H9 (cell line): Measurements from ENCODE around the gene GRID1. TPM values are rescaled to one million over a fixed set of nuclear protein-coding genes. Genes with fewer than 3 reads are reported as not detected.

Source experiments
- DNase-seq: peaks from one replicate; pipeline ENCODE4 v3.0.0-alpha.2; 2017
- H2AFZ ChIP-seq: one replicate; pipeline ENCODE4 v1.6.1; 2013; ENCODE audit warnings: mild to moderate bottlenecking, low read length, control low read depth, moderate library complexity
- H2AK5ac ChIP-seq: 2 replicates; pipeline ENCODE4 v1.6.1; 2013; ENCODE audit warnings: low read length, control low read depth, mixed read lengths; ENCODE audit not compliant: insufficient read length
- H2BK120ac ChIP-seq: one replicate; pipeline ENCODE4 v1.6.1; 2013; ENCODE audit warnings: low read depth, mild to moderate bottlenecking, low read length, control low read depth, inconsistent platforms; ENCODE audit not compliant: poor library complexity, severe bottlenecking
- H2BK12ac ChIP-seq: 2 replicates; pipeline ENCODE4 v1.6.1; 2013; ENCODE audit warnings: low read length, control low read depth, mixed read lengths, low read depth; ENCODE audit not compliant: insufficient read length
- H2BK15ac ChIP-seq: 2 replicates; pipeline ENCODE4 v1.6.1; 2013; ENCODE audit warnings: low read depth, low read length, control low read depth
- H2BK20ac ChIP-seq: one replicate; pipeline ENCODE4 v1.6.1; 2013; ENCODE audit warnings: low read depth, mild to moderate bottlenecking, low read length, control low read depth, inconsistent platforms; ENCODE audit not compliant: poor library complexity, severe bottlenecking
- H2BK5ac ChIP-seq: 2 replicates; pipeline ENCODE4 v1.6.1; 2013; ENCODE audit warnings: low read length, control low read depth, mixed read lengths; ENCODE audit not compliant: insufficient read length
- H3K14ac ChIP-seq: 2 replicates; pipeline ENCODE4 v1.6.1; 2013; ENCODE audit warnings: low read length, control low read depth; ENCODE audit not compliant: insufficient read depth
- H3K18ac ChIP-seq: 2 replicates; pipeline ENCODE4 v1.6.1; 2013; ENCODE audit warnings: low read depth, mild to moderate bottlenecking, mixed read lengths, low read length, control low read depth; ENCODE audit not compliant: insufficient read length
- H3K23ac ChIP-seq: 2 replicates; pipeline ENCODE4 v1.6.1; 2013; ENCODE audit warnings: low read length, control low read depth, mixed read lengths, low read depth; ENCODE audit not compliant: insufficient read length
- H3K23me2 ChIP-seq: 2 replicates; pipeline ENCODE4 v1.6.1; 2013; ENCODE audit warnings: low read depth, mild to moderate bottlenecking, mixed read lengths, low read length, control low read depth; ENCODE audit not compliant: insufficient read length, poor library complexity, severe bottlenecking
- H3K27ac ChIP-seq: 2 replicates; pipeline ENCODE4 v1.5.1; 2013; ENCODE audit warnings: low read length, control low read depth, mixed read lengths, low read depth; ENCODE audit not compliant: insufficient read length
- H3K27me3 ChIP-seq: 2 replicates; pipeline ENCODE4 v1.6.1; 2013; ENCODE audit warnings: low read length, control low read depth, inconsistent platforms; ENCODE audit not compliant: insufficient read depth
- H3K4ac ChIP-seq: 2 replicates; pipeline ENCODE4 v1.6.1; 2013; ENCODE audit warnings: low read depth, mild to moderate bottlenecking, control low read depth, inconsistent platforms, low read length, moderate library complexity
- H3K4me1 ChIP-seq: 2 replicates; pipeline ENCODE4 v1.6.1; 2013; ENCODE audit warnings: low read length, control low read depth, inconsistent platforms; ENCODE audit not compliant: insufficient read depth
- H3K4me2 ChIP-seq: 2 replicates; pipeline ENCODE4 v1.6.1; 2013; ENCODE audit warnings: low read length, control low read depth, mixed read lengths; ENCODE audit not compliant: insufficient read length, insufficient read depth
- H3K56ac ChIP-seq: 2 replicates; pipeline ENCODE4 v1.6.1; 2013; ENCODE audit warnings: low read depth, mild to moderate bottlenecking, mixed read lengths, low read length, control low read depth; ENCODE audit not compliant: insufficient read length
- H3K79me1 ChIP-seq: 2 replicates; pipeline ENCODE4 v1.6.1; 2013; ENCODE audit warnings: low read depth, mild to moderate bottlenecking, moderate library complexity, low read length, control low read depth, inconsistent platforms; ENCODE audit not compliant: insufficient read depth, poor library complexity, severe bottlenecking
- H3K79me2 ChIP-seq: 2 replicates; pipeline ENCODE4 v1.6.1; 2013; ENCODE audit warnings: low read length, control low read depth, inconsistent platforms; ENCODE audit not compliant: insufficient read depth
- H3K9ac ChIP-seq: 2 replicates; pipeline ENCODE4 v1.6.1; 2013; ENCODE audit warnings: low read length, control low read depth, mixed read lengths; ENCODE audit not compliant: insufficient read length; ENCODE audit errors: extremely low read depth
- H3K9me3 ChIP-seq: one replicate; pipeline ENCODE4 v1.6.1; 2013; ENCODE audit warnings: low read depth, low read length, inconsistent platforms; ENCODE audit not compliant: control insufficient read depth
- H3T11ph ChIP-seq: one replicate; pipeline ENCODE4 v1.6.1; 2013; ENCODE audit warnings: mild to moderate bottlenecking, low read length, control low read depth, inconsistent platforms
- H4K20me1 ChIP-seq: one replicate; pipeline ENCODE4 v1.6.1; 2013; ENCODE audit not compliant: control insufficient read depth, insufficient read length, insufficient read depth
- H4K5ac ChIP-seq: 2 replicates; pipeline ENCODE4 v1.6.1; 2013; ENCODE audit warnings: low read depth, mild to moderate bottlenecking, mixed read lengths, low read length, control low read depth; ENCODE audit not compliant: insufficient read length
- H4K8ac ChIP-seq: replicated peaks from 2 replicates; pipeline ENCODE4 v1.6.1; 2013; ENCODE audit warnings: low read length, control low read depth, mixed read lengths, low read depth; ENCODE audit not compliant: insufficient read length
- H4K91ac ChIP-seq: 2 replicates; pipeline ENCODE4 v1.6.1; 2013; ENCODE audit warnings: low read depth, mild to moderate bottlenecking, moderate library complexity, mixed read lengths, low read length, control low read depth; ENCODE audit not compliant: insufficient read length
- H3K27ac Mint-ChIP-seq, 3 experiments: 2 replicates in 2 of 3; 3 replicates in 1 of 3; pipeline ENCODE4 v1.8.0; 2020 to 2021; ENCODE audit warnings: mixed read lengths in 3 of 3, mild to moderate bottlenecking in 1 of 3, moderate library complexity in 1 of 3
- H3K27me3 Mint-ChIP-seq: 2 replicates; pipeline ENCODE4 v1.8.0; 2021; ENCODE audit warnings: low read depth, mild to moderate bottlenecking, moderate library complexity, mixed read lengths
- H3K36me3 Mint-ChIP-seq, 3 experiments: 2 replicates in 2 of 3; 3 replicates in 1 of 3; pipeline ENCODE4 v1.8.0; 2020 to 2021; ENCODE audit warnings: low read depth in 3 of 3, mixed read lengths in 3 of 3; ENCODE audit not compliant: insufficient read depth in 1 of 3
- H3K4me1 Mint-ChIP-seq, 2 experiments: 2 replicates each; pipeline ENCODE4 v1.8.0; 2020; ENCODE audit warnings: mixed read lengths in 2 of 2
- H3K4me3 Mint-ChIP-seq, 2 experiments: 2 replicates in 1 of 2; 3 replicates in 1 of 2; pipeline ENCODE4 v1.8.0; 2020 to 2021; ENCODE audit warnings: mild to moderate bottlenecking in 2 of 2, mixed read lengths in 2 of 2, moderate library complexity in 1 of 2
- H3K9me3 Mint-ChIP-seq, 2 experiments: 2 replicates in 1 of 2; 3 replicates in 1 of 2; pipeline ENCODE4 v1.8.0; 2020; ENCODE audit warnings: mild to moderate bottlenecking in 2 of 2, mixed read lengths in 2 of 2, moderate library complexity in 1 of 2
- CTCF ChIP-seq: fragments of 200-600 bp; sonication (generic); conservative IDR thresholded peaks from 3 replicates; pipeline ENCODE4 v1.8.0; 2021; ENCODE audit warnings: antibody characterized with exemption, mild to moderate bottlenecking
- WGBS: extraction: QIAGEN DNeasy Blood & Tissue Kit; methylation state at CpG from one replicate; pipeline ENCODE4 v1.1.7; 2013; ENCODE audit warnings: missing lambda C conversion rate, low lambda C conversion rate, mixed read lengths; ENCODE audit not compliant: insufficient read length; ENCODE audit errors: extremely low coverage; 5-methylcytosine and 5-hydroxymethylcytosine counted together
- total RNA-seq: library from RNA; stranded (reverse); gene quantifications from 2 replicates; pipeline ENCODE4 v1.2.1, GENCODE V29; 2021

GRID1 gene
- total RNA-seq, 1 experiment from 2014 or later, result 0.35 TPM

- H3K23me2 ChIP-seq, result no peaks in the 10 kb centered on the region
- Mint-ChIP-seq H3K27me3 (no peaks in the 10 kb centered on the region; the same call in 1 of the 2 replicates), H3K4me3 (no peak overlapping the region), H3K9me3 (no peaks in the 10 kb centered on the region), H3K27ac (no peak overlapping the region), H3K36me3 (no peaks in the 10 kb centered on the region), H3K4me1 (no peaks in the 10 kb centered on the region)
- H4K91ac ChIP-seq, result no peak overlapping the region
- H2AFZ ChIP-seq, result no peak overlapping the region
- no peak overlapping the region for H2AK5ac ChIP-seq
- no peak overlapping the region for H4K8ac ChIP-seq
- peak; percentile 56 for DNase-seq
- H4K5ac ChIP-seq, result no peak overlapping the region
- TF ChIP-seq CTCF, result peak; percentile 79
- no peaks in the 10 kb centered on the region for H3K4me1 ChIP-seq
- H3K27me3 ChIP-seq, result no peaks in the 10 kb centered on the region
- no peak overlapping the region for H2BK15ac ChIP-seq
- H3K14ac ChIP-seq, result no peak overlapping the region
- no peaks in the 10 kb centered on the region for H3K9me3 ChIP-seq
- H2BK20ac ChIP-seq, result no peak overlapping the region
- no peak overlapping the region for H2BK5ac ChIP-seq
- WGBS, result no CpG with 5 or more reads among the region's 6 CpGs
- H3K79me1 ChIP-seq, result no peaks in the 10 kb centered on the region
- H2BK120ac ChIP-seq, result no peak overlapping the region
- H3K4me2 ChIP-seq, result no peak overlapping the region
- H2BK12ac ChIP-seq, result no peak overlapping the region
- H3K9ac ChIP-seq, result no peak overlapping the region
- no peaks in the 10 kb centered on the region for H3K79me2 ChIP-seq
- H3K27ac ChIP-seq, result no peak overlapping the region
- no peak overlapping the region for H3K4ac ChIP-seq
- H3K23ac ChIP-seq, result no peak overlapping the region
- H4K20me1 ChIP-seq, result no peaks in the 10 kb centered on the region
- H3K56ac ChIP-seq, result no peak overlapping the region
- H3T11ph ChIP-seq, result no peak overlapping the region
- H3K18ac ChIP-seq, result no peak overlapping the region
These were observed 256.3 kb downstream of the GRID1 start for GRCh38 chr10:86110156-86110786.
